GM21723 (cell line): ENCODE data around the gene FAM149A.

Experiments used
- ATAC-seq: cut with Tn5 transposase; IDR thresholded peaks from one replicate; pipeline ENCODE4 v1.9.1; 2021; ENCODE audit warnings: mild to moderate bottlenecking, moderate library complexity; ENCODE audit not compliant: unreplicated experiment

Gene FAM149A

GRCh38 chr4:186200516-186200915 is 96.0 kb downstream of the FAM149A start:
- ATAC-seq, result no peak

DNA sequence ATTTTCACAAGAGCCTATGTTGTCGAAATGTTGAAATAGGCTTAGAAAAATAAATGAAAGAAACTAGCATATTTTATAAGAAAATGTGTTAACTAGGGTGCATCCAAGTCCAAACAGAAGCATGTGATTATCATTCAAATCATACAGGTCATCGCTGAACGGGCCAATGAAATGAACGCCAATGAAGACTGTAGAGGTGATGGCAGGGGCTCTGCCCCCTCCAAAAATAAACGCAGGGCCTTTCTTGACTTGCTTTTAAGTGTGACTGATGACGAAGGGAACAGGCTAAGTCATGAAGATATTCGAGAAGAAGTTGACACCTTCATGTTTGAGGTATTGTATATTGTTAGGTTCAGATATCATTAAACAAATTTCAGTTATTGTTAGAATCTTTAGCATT is 96.5 kb downstream of the FAM149A start:
- ATAC-seq, result no peak

GRCh38 chr4:186201535-186202230 is 97.2 kb downstream of the FAM149A start:
- ATAC-seq, result peak; percentile 98

DNA sequence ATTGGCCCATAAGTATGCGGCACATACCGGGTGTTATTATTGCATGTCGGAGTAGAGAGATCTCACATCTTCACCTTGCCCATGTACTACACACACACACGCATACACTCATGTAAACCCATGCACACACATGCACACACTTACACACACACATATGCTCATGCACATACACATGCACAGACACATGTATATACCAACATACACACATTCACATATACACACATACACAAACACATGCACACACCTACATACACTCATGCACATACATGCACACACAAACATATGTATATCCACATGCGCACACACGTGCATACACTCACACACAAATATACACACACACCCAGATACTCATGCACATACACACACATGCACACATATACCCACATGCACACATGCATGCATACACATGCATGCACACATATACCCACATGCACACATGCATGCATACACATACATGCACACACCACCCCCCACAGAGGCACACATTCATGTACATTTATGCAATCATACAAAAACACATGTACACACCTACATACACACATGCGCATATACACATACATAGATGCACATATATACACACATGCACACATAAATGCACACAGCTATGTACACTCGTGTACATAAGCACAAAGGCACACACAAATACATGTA is 98.1 kb downstream of the FAM149A start:
- ATAC-seq, result no peak

DNA sequence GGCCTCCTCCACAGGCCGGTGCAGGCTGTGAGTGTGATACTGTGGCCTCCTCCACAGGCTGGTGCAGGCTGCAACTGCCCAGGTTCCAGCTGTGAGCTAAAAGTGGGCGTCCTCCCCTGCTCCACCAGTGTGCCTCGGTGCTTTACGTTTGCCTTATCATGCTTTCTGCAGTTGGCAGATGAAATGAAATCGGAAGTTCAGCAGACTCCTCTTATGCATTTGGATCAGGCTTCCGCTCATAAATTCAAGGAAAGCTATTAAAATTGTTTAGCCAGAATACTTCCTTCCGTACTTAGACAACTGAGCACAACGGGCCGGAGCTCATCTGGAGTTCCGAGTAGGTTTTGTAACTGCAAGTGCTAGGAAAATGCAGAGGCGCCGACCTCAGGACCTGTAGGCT is 98.9 kb downstream of the FAM149A start:
- ATAC-seq, result no peak

GRCh38 chr4:186204103-186204559 is 99.6 kb downstream of the FAM149A start:
- ATAC-seq, result no peak

GRCh38 chr4:186204686-186205085 is 100.2 kb downstream of the FAM149A start:
- ATAC-seq, result no peak

DNA sequence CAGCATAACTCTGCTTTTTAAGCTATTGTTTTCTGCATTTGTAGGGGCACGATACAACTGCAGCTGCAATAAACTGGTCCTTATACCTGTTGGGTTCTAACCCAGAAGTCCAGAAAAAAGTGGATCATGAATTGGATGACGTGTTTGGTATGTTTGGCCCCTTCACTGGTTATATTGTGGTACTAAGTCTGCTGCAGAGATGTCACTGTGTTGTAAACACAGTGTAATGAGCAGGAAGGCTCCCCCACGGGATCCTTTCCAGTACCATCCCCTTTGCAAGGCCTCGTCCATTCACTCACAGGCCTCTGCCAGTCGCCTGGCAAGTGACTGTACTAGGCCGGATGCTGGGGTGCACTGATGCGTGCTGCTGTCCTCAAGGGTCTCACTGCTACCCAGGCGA is 100.7 kb downstream of the FAM149A start:
- ATAC-seq, result no peak

DNA sequence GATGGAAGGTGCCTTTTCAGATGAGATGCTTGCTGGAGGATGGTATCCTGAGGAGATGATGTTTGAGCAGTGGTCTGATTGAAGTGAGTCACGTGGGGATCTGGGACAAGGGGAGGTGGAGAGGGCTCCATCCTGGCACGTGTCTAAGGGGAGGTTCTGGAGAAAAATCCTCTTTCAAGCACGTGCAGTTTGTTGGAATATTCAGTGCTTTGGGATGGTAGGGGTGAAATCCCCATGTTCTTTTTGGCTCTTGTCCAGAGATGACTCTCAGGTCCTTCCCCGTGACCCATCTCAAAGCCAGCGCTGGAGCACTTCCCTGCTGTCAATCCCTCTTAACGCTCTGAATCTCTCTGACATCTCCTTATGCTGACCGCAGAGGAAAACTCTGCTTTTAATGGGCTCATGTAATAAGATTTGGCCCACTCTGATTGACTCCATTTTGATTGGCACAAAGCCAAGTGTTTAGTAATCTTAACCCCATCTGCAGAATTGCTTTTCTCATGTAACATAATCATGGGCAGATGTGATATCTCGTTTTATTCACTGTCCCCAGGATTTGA is 112.0 kb downstream of the FAM149A start:
- ATAC-seq, result no peak

DNA sequence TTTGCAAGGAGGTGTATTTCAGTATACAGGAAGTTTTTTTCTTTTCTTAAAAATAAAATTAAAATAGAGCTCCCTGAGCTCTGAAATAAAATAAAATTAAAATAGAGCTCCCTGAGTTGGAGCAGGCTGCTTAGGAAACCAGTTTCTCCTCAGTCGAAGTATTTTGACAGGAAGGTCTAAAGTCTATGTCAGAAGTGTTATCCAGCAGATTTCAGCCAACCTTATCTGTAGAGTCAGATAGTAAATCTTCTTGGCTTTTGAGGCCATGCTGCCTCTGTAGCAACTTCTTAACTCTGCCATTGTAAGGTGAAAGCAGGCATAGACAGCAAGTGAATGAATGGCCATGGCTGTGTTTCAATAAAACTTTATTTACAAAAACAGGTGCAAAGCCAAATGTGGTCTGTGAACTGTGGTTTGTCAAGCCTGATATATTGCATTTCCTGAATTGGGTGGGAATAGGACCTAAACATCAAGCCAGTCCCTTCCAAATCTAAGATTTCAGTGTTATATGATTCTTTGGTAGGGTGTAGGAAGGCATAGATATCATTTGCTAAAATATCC is 113.3 kb downstream of the FAM149A start:
- no peak for ATAC-seq

DNA sequence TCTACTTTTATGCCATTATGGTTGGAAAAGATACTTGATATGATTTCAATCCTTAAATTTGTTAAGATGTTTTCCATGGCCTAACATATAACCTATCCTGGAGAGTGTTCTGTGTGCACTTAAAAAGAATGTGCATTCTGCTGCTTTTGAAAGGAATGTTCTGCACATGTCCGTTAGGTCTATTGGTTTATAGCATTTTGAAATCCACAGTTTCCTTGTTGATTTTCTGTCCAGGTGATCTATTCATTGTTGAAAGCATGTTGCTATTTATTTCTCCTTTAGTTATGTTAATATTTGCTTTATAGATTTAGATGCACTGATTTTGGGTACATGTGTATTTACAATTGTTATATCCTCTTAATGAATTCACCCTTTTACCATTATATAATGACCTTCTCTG is 117.1 kb downstream of the FAM149A start:
- ATAC-seq, result no peak
